ENCODE measurements around the gene CCDC8.
"Not testable (repeated sequence)": the region's sequence is repeated elsewhere in the genome, so short reads cannot be mapped to it uniquely, and the experiment has no call there.

Gene CCDC8

DNA sequence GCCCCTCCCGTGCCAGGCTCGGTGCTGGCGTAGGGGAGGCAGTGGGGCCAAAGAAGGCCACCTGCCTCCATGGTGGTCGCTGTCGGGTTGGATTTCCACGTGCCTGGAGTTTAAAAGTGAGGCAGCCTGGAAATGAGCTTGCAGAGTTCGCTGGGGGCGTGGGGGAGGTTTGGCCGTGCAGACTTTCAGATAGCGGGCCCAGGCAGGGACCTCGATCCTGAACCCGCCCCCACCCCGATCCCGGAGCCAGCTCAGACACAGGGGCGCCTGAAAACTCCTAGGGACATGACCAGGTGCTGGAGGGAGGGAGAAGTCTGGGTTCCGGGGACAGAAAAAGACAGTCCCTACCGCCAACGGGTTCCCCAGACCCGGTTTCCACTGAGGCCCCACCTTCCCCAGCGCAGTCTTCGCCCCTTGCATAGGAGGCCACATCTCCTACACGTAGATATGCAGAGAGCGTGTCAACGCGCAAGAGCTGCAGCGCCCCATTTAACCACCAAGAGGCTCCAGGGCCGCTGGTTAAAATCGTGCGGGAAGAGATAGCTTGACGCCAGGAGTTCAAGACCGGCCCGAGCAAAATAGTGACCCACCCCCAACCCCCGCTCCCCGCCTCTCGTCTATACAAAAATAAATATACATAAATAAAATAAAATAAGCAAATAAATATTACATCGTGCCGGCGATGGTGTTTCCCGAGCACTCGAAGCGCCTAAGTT lies 8.5 kb downstream of the CCDC8 start:
- H3K4me1 ChIP-seq: peaks cover 84% of the 10 kb centered on the region
- H3K9me3 ChIP-seq: no peaks in the 10 kb centered on the region
- H3K9ac ChIP-seq: no peak overlapping the region
- TF ChIP-seq Cebpa-rat (IDR thresholded peaks at IDR 0.05): no peak
- H3K27ac ChIP-seq: 0 out of 2 replicates have a peak overlapping the region, but pooled peaks have one; percentile 3
- H3K27me3 ChIP-seq: peaks cover 8% of the 10 kb centered on the region; the same call in 1 of the 2 replicates
- no peak overlapping the region for H3K4me3 ChIP-seq
- peak overlapping the region; percentile 55 for H3K4me2 ChIP-seq
- no peaks in the 10 kb centered on the region for H3K36me3 ChIP-seq
- no peaks in the 10 kb centered on the region for H4K20me1 ChIP-seq

DNA sequence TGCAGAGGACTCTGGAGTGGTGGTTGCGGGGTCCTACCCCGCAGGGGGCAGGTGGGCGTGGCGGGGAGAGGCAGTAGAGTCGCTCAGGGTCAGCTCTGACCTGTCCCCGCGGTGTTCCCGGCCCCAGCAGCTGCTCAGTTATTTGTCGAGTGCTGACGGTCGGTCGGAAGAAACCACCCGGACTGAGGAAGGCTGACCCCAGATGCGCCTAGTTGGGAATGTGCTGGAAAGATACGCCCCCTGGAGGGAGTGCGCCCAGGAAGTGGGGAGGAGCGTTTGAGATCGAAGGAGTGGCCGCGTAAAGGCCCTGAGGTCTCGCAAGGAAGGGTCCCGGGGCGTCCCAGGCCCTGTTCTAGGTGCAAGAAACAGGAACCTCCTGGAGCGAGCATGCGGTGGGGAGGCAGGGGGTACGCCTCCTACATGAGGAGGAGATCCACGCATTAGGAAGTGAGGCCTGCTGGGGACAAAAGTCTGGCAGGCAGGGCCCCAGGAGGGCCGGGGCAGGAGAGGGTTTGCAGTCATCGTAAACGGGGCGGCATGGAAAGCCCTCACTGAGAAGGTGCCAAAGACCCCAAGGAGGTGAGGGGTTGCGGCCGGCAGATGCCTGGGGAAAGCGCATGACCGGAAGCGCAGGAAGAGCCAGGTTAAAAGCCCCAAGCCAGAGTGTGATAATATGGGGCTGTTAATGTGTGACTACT lies 9.2 kb downstream of the CCDC8 start:
- no peaks in the 10 kb centered on the region for H3K9me3 ChIP-seq
- H4K20me1 ChIP-seq: no peaks in the 10 kb centered on the region
- 0 out of 2 replicates have a peak overlapping the region, but pooled peaks have one; percentile 3 for H3K27ac ChIP-seq
- H3K4me1 ChIP-seq: peaks cover 84% of the 10 kb centered on the region
- peak overlapping the region; percentile 55 for H3K4me2 ChIP-seq
- H3K9ac ChIP-seq: no peak overlapping the region
- TF ChIP-seq Cebpa-rat (IDR thresholded peaks at IDR 0.05): no peak
- H3K4me3 ChIP-seq: no peak overlapping the region
- no peaks in the 10 kb centered on the region for H3K36me3 ChIP-seq
- H3K27me3 ChIP-seq: peaks cover 8% of the 10 kb centered on the region; the same call in 1 of the 2 replicates

DNA sequence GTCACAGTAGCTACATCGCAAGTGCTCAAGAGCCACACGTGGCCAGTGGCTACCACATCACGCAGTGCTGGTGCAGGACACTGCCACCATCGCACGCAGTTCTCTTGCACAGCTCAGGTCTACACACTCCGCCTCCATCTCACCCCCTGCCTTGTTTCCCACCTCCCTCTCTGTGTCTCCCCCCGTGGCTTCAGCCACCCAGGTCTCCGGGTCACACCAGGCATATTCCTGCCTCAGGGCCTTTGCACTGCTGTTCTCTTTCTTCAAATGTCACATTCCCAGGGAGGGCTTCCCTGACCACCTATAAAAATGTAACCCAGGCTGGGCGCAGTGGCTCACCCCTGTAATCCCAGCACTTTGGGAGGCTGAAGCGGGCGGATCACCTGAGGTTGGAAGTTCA lies 10.6 kb downstream of the CCDC8 start:
- Histone ChIP-seq H3K27me3 (peaks cover 8% of the 10 kb centered on the region; the same call in 1 of the 2 replicates), H3K9ac (no peak overlapping the region), H3K4me1 (peaks cover 72% of the 10 kb centered on the region), H3K27ac (no peak overlapping the region), H3K9me3 (no peaks in the 10 kb centered on the region), H4K20me1 (no peaks in the 10 kb centered on the region), H3K4me2 (no peak overlapping the region), H3K36me3 (no peaks in the 10 kb centered on the region), H3K4me3 (no peak overlapping the region)
- no peak for TF ChIP-seq Cebpa-rat (IDR thresholded peaks at IDR 0.05)

DNA sequence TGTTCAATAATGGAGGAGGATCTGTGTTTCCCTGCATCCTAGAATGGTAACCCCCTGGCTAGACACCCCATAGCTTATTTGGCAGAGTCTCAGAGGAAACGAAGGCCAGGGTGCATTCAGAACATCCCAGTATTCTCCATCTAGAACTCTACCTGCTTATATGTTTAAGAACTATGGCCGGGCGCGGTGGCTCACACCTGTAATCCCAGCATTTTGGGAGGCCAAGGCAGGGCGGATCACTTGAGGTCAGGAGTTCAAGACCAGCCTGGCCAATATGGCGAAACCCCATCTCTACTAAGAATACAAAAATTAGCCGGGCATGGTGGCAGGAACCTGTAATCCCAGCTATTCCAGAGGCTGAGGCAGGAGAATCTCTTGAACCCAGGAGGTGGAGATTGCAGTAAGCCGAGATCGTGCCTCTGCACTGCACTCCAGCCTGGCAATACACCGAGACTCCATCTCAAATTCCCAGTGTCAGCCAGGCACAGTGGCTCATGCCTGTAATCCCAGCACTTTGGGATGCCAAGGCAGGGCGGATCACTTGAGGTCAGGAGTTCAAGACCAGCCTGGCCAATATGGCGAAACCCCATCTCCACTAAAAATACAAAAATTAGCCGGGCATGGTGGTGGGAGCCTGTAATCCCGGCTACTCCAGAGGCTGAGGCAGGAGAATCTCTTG lies 15.4 kb downstream of the CCDC8 start:
- H4K20me1 ChIP-seq, H3K4me2 ChIP-seq, H3K9me3 ChIP-seq, H3K36me3 ChIP-seq, H3K27me3 ChIP-seq, H3K9ac ChIP-seq, H3K27ac ChIP-seq, H3K4me3 ChIP-seq: not testable (repeated sequence)
- H3K4me1 ChIP-seq: peaks cover 63% of the 10 kb centered on the region

DNA sequence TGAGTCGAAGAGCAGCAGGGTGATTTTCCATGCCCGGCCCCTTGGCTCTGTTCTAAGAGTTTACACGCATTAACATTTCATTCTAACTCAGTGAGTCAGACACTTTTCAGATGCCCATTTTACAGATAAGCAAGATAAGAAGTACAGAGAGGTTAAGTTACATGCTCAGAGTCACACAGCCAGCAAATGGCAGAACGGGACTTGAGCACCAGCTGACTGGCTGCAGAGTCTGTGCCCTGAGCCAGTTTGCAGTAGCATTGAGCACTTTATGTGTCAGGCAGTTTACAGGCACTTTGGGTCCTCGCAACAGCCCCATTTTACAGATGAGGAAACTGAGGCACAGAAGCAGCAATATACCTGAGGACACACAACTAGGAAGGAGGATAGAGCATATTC lies 19.0 kb downstream of the CCDC8 start:
- Histone ChIP-seq H3K27ac (peak overlapping the region; percentile 94), H4K20me1 (no peaks in the 10 kb centered on the region), H3K4me1 (peaks cover 64% of the 10 kb centered on the region), H3K9me3 (no peaks in the 10 kb centered on the region), H3K4me3 (no peak overlapping the region), H3K9ac (no peak overlapping the region), H3K27me3 (no peaks in the 10 kb centered on the region), H3K36me3 (peaks cover 28% of the 10 kb centered on the region), H3K4me2 (peak overlapping the region; percentile 82)
- no peak for TF ChIP-seq Cebpa-rat (IDR thresholded peaks at IDR 0.05)

DNA sequence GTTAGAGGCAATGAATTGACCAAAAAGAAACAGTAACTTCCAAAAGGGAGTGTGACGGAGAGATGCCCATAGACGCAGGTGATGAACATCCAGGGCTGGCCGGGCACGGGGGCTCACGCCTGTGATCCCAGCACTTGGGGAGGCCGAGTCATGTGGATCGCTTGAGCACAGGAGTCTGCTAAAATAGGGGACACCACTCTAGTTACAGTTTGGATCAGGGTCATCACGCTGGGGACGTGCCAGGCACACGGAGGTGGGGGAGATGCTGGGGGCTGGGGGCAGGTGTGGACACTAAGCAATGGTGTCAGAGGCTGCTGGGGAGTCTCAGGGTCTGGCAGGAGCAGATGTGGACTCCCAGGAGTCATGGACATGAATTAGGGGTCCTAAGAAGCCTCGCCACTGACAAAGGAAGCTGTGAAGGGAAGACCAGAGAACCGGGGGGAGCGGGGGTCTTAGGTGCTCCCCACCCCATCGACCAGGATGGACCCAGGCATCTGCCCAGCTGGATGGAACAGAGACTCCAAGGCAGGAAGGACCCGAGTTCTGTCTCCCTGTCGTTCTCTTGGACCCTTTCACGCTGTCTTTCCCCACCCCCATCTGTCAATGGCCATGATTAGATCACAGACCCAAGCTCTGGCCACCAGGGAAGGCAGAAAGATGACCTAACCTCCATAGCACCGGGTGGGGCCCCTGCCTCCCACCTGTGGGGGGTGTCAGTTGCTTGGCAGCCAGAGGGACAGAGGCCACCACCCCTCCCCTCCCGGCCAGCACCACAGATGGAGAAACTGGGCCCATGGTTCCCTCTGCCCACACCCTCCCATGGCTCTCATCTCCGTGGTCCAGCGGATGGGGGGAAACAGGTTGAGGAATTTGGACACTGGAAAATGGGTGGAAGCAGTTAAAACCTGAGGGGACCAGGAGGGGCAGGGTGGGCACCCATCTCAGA lies 19.6 kb downstream of the CCDC8 start:
- Histone ChIP-seq H3K27ac (peak overlapping the region; percentile 94), H4K20me1 (no peaks in the 10 kb centered on the region), H3K4me1 (peaks cover 64% of the 10 kb centered on the region), H3K9ac (peak overlapping the region; percentile 81), H3K36me3 (peaks cover 35% of the 10 kb centered on the region), H3K27me3 (no peaks in the 10 kb centered on the region), H3K4me2 (peak overlapping the region; percentile 82), H3K4me3 (no peak overlapping the region), H3K9me3 (no peaks in the 10 kb centered on the region)
- no peak for TF ChIP-seq Cebpa-rat (IDR thresholded peaks at IDR 0.05)

DNA sequence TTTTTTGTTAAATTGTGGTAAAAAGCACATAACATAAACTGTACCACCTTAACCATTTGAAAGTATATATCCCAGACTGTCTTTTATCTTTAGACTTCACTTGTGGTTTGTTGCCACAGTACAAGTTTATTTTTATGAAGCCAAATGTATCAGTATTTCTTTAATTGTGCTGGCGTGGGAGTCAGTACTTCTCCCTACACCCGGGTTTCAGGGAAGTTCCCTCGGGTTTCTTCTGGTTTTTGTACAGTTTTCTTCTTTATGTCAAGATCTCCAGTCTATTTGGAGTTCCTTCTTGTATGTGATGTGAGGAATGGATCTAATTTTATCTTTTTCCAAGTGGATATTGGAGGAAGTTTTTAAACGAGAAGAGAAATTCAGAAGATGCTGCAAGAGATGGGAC lies 20.5 kb downstream of the CCDC8 start:
- Histone ChIP-seq H3K27me3 (no peaks in the 10 kb centered on the region), H3K9ac (peak overlapping the region; percentile 81), H3K4me1 (peaks cover 64% of the 10 kb centered on the region), H3K4me2 (peak overlapping the region; percentile 82), H3K27ac (peak overlapping the region; percentile 94), H3K36me3 (peaks cover 44% of the 10 kb centered on the region), H3K9me3 (no peaks in the 10 kb centered on the region), H4K20me1 (no peaks in the 10 kb centered on the region), H3K4me3 (peak overlapping the region; percentile 47)
- TF ChIP-seq Cebpa-rat (IDR thresholded peaks at IDR 0.05): no peak

DNA sequence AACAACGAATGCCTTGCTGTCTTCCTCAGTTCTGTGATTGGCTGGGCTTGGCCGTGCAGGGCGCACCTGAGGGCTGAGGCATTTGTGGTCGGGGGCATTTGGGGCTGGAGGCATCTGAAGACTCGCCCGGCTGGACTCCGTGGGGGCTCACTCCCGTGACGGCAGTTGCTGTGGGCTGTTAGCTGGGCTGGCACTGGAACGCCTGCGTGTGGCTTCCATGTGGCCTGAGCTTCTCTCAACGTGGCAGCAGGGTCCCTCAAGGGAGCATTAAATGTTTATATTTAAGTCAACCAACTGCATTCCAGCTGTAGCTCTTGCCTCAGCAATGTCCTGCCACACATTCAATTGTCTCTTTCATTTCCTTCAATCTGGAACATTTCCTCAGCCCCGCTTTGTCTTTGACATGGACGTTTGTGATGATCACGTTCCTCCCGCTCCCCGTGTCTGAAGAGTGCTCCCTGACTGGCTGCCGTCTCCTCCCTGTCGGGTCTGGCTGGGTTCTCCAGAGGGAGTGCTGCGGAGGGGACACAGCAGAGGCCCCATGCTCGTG lies 21.0 kb downstream of the CCDC8 start:
- Histone ChIP-seq H4K20me1 (no peaks in the 10 kb centered on the region), H3K27ac (peak overlapping the region; percentile 94), H3K36me3 (peaks cover 49% of the 10 kb centered on the region), H3K9me3 (no peaks in the 10 kb centered on the region), H3K4me2 (peak overlapping the region; percentile 82), H3K4me1 (peaks cover 64% of the 10 kb centered on the region), H3K4me3 (peak overlapping the region; percentile 47), H3K27me3 (no peaks in the 10 kb centered on the region), H3K9ac (peak overlapping the region; percentile 81)
- no peak for TF ChIP-seq Cebpa-rat (IDR thresholded peaks at IDR 0.05)
